ACC112 (cell line): ENCODE data around the gene HOXC6.

ENCODE experiments used
- H2AFZ ChIP-seq: fragments of 200-600 bp; sonication (generic); one replicate; pipeline ENCODE4 v1.6.0; 2017; ENCODE audit warnings: antibody characterized with exemption, low read length; ENCODE audit not compliant: unreplicated experiment
- H3K27ac ChIP-seq: fragments of 200-600 bp; sonication (generic); 2 replicates; pipeline ENCODE4 v1.5.1; 2014; ENCODE audit warnings: low read depth, mild to moderate bottlenecking, antibody characterized with exemption, low read length, moderate library complexity
- H3K27me3 ChIP-seq: fragments of 200-600 bp; sonication (generic); 2 replicates; pipeline ENCODE4 v1.6.1; 2014; ENCODE audit warnings: mild to moderate bottlenecking, antibody characterized with exemption, low read length, moderate library complexity, mixed read lengths; ENCODE audit not compliant: insufficient read depth
- H3K36me3 ChIP-seq: fragments of 200-600 bp; sonication (generic); 2 replicates; pipeline ENCODE4 v1.6.1; 2016; ENCODE audit warnings: mild to moderate bottlenecking, antibody characterized with exemption, low read length, moderate library complexity, mixed read lengths; ENCODE audit not compliant: insufficient read depth
- H3K4me1 ChIP-seq: fragments of 200-600 bp; sonication (generic); one replicate; pipeline ENCODE4 v1.6.1; 2016; ENCODE audit warnings: low read length, mixed read lengths; ENCODE audit not compliant: insufficient read depth, unreplicated experiment, control insufficient read depth
- H3K4me3 ChIP-seq: fragments of 200-600 bp; sonication (generic); 2 replicates; pipeline ENCODE4 v1.5.1; 2014; ENCODE audit warnings: mild to moderate bottlenecking, low read depth, low read length
- H3K79me2 ChIP-seq: fragments of 200-600 bp; sonication (generic); one replicate; pipeline ENCODE4 v1.6.0; 2016; ENCODE audit warnings: low read length; ENCODE audit not compliant: control insufficient read depth, unreplicated experiment, insufficient read depth

HOXC6 gene

GRCh38 chr12:53984901-53985691, 43.1 kb upstream of the HOXC6 start, which contains the start of gene HOXC10:
TSS of gene HOXC10 (plus strand) at chr12:53985146. CDS start at chr12:53985260, 114 bp downstream.
- Histone ChIP-seq H3K4me1 (peaks cover 7% of the 10 kb centered on the region), H3K27ac (no peak within 1 kb of the TSS)

GRCh38 chr12:53985692-53985993, 42.6 kb upstream of the HOXC6 start:
- Histone ChIP-seq H2AFZ (peak overlapping the region; percentile 29), H3K36me3 (no peaks in the 10 kb centered on the region), H3K4me3 (peak overlapping the region; percentile 72), H3K27me3 (peaks cover 87% of the 10 kb centered on the region), H3K79me2 (no peaks in the 10 kb centered on the region), H3K4me1 (peaks cover 12% of the 10 kb centered on the region), H3K27ac (no peak overlapping the region)

More at GRCh38 chr12:53984901-53985691, 43.1 kb upstream of the HOXC6 start, which contains the start of gene HOXC10:
- H3K4me3 ChIP-seq: peak within 1 kb of the TSS; percentile 72
- H3K27me3 ChIP-seq: peaks cover 85% of the 10 kb centered on the region
- H3K36me3 ChIP-seq: no peaks in the 10 kb centered on the region
- peak within 1 kb of the TSS; percentile 40 for H2AFZ ChIP-seq
- no peaks in the 10 kb centered on the region for H3K79me2 ChIP-seq

- Histone ChIP-seq H3K27ac (no peak overlapping the region), H3K4me3 (peak overlapping the region; percentile 72)
These were observed 42.1 kb upstream of the HOXC6 start for GRCh38 chr12:53985994-53986685.

GRCh38 chr12:53986686-53987483, 41.4 kb upstream of the HOXC6 start:
- no peaks in the 10 kb centered on the region for H3K36me3 ChIP-seq
- no peaks in the 10 kb centered on the region for H3K79me2 ChIP-seq
- H3K27ac ChIP-seq: no peak overlapping the region
- H2AFZ ChIP-seq: peak overlapping the region; percentile 29
- H3K27me3 ChIP-seq: peaks cover 87% of the 10 kb centered on the region
- peaks cover 19% of the 10 kb centered on the region for H3K4me1 ChIP-seq
- peak overlapping the region; percentile 72 for H3K4me3 ChIP-seq

More at GRCh38 chr12:53985994-53986685, 42.1 kb upstream of the HOXC6 start:
- peaks cover 87% of the 10 kb centered on the region for H3K27me3 ChIP-seq
- H2AFZ ChIP-seq: peak overlapping the region; percentile 29
- no peaks in the 10 kb centered on the region for H3K36me3 ChIP-seq
- no peaks in the 10 kb centered on the region for H3K79me2 ChIP-seq
- H3K4me1 ChIP-seq: peaks cover 17% of the 10 kb centered on the region

GRCh38 chr12:53987787-53988230, 40.4 kb upstream of the HOXC6 start:
- Histone ChIP-seq H3K4me1 (peaks cover 19% of the 10 kb centered on the region), H3K27ac (no peak overlapping the region), H3K36me3 (no peaks in the 10 kb centered on the region), H3K4me3 (no peak overlapping the region), H2AFZ (no peak overlapping the region), H3K79me2 (no peaks in the 10 kb centered on the region), H3K27me3 (peaks cover 87% of the 10 kb centered on the region)

GRCh38 chr12:53988541-53989226, 39.6 kb upstream of the HOXC6 start:
- H3K27me3 ChIP-seq: peaks cover 87% of the 10 kb centered on the region
- H3K36me3 ChIP-seq: no peaks in the 10 kb centered on the region
- H3K4me1 ChIP-seq: peaks cover 19% of the 10 kb centered on the region
- no peaks in the 10 kb centered on the region for H3K79me2 ChIP-seq
- peak overlapping the region; percentile 62; the same call in 1 of the 2 replicates for H3K4me3 ChIP-seq
- H3K27ac ChIP-seq: no peak overlapping the region
- H2AFZ ChIP-seq: no peak overlapping the region

- Histone ChIP-seq H2AFZ (peak overlapping the region; percentile 16), H3K36me3 (no peaks in the 10 kb centered on the region), H3K4me1 (peaks cover 19% of the 10 kb centered on the region), H3K4me3 (peak overlapping the region; percentile 62), H3K79me2 (no peaks in the 10 kb centered on the region), H3K27me3 (peaks cover 87% of the 10 kb centered on the region), H3K27ac (no peak overlapping the region)
These were observed 38.8 kb upstream of the HOXC6 start for GRCh38 chr12:53989227-53990113.

- Histone ChIP-seq H3K36me3 (no peaks in the 10 kb centered on the region), H3K4me1 (peaks cover 19% of the 10 kb centered on the region), H3K79me2 (no peaks in the 10 kb centered on the region), H3K27me3 (peaks cover 91% of the 10 kb centered on the region), H3K4me3 (peak overlapping the region; percentile 62), H2AFZ (peak overlapping the region; percentile 54), H3K27ac (no peak overlapping the region)
These were observed 37.7 kb upstream of the HOXC6 start for GRCh38 chr12:53990311-53991076.

- H2AFZ ChIP-seq: peak overlapping the region; percentile 54
- peak overlapping the region; percentile 62 for H3K4me3 ChIP-seq
- no peaks in the 10 kb centered on the region for H3K79me2 ChIP-seq
These were observed 37.2 kb upstream of the HOXC6 start for GRCh38 chr12:53991077-53991460.

More at GRCh38 chr12:53991077-53991460, 37.2 kb upstream of the HOXC6 start:
- Histone ChIP-seq H3K27ac (no peak overlapping the region), H3K4me1 (peaks cover 19% of the 10 kb centered on the region), H3K36me3 (no peaks in the 10 kb centered on the region), H3K27me3 (peaks cover 91% of the 10 kb centered on the region)
